Gastrocnemius medialis (tissue), 4 donors: ENCODE data around the gene COL23A1.

Experiments
- CTCF ChIP-seq, 5 experiments: fragments of 450-650 bp in 3 of 5; fragments of 200-600 bp in 2 of 5; sonication (generic) in 2 of 5; IDR thresholded peaks in 4 of 5; conservative IDR thresholded peaks in 1 of 5; 1 replicate in 4 of 5; 2 replicates in 1 of 5; pipeline ENCODE4 v1.5.1; 2016 to 2019; ENCODE audit warnings: antibody characterized with exemption in 5 of 5, mild to moderate bottlenecking in 3 of 5, moderate library complexity in 3 of 5
- POLR2A ChIP-seq, 2 donors: fragments of 450-650 bp; IDR thresholded peaks; one replicate each; pipeline ENCODE4 v1.6.1; 2017; ENCODE audit warnings: antibody characterized with exemption in 2 of 2, mild to moderate bottlenecking in 2 of 2, moderate library complexity in 2 of 2

- TF ChIP-seq CTCF (IDR thresholded peaks at IDR 0.05 in 4 of 5, conservative IDR thresholded peaks at IDR 0.05 in 1 of 5) (no peak), POLR2A (IDR thresholded peaks at IDR 0.05) (no peak)
These were observed 297.4 kb downstream of the COL23A1 start for GRCh38 chr5:178292826-178293205.
